ENCODE results near the gene GRAMD2B.

The GRAMD2B gene

GRCh38 chr5:126416266-126416925 lies 6.8 kb upstream of the GRAMD2B start:
- no peak overlapping the region for H3K4me2 ChIP-seq (ENCODE audit: low read length, poor library complexity, severe bottlenecking)
- H3K9ac ChIP-seq (ENCODE audit: low read length) = no peak overlapping the region
- H2AK5ac ChIP-seq (ENCODE audit: low read length, severe bottlenecking) = no peak overlapping the region
- no peak overlapping the region for H2BK12ac ChIP-seq (ENCODE audit: low read length in 2 of 2)
- H3K36me3 ChIP-seq (ENCODE audit: control insufficient read depth in 1 of 2, insufficient read depth in 2 of 2, low read depth in 1 of 2, low read length in 2 of 2) = no peaks in the 10 kb centered on the region
- DNase-seq = no peak
- H3K4me3 ChIP-seq (ENCODE audit: insufficient read depth in 1 of 2, low read depth in 1 of 2, low read length in 2 of 2) = no peak overlapping the region
- no peak overlapping the region for H4K8ac ChIP-seq (ENCODE audit: low read length)
- peaks cover 11% of the 10 kb centered on the region for H3K79me1 ChIP-seq (replicated peaks; ENCODE audit: low read length, poor library complexity, severe bottlenecking)
- no peak overlapping the region for H4K91ac ChIP-seq (ENCODE audit: low read length)
- no peaks in the 10 kb centered on the region for H3K9me3 ChIP-seq (ENCODE audit: control insufficient read depth, low read length)
- no peak overlapping the region for H3K27ac ChIP-seq (ENCODE audit: low read length, poor library complexity, severe bottlenecking)
- H3K27me3 ChIP-seq (ENCODE audit: control insufficient read depth in 1 of 2, insufficient read depth in 1 of 2, low read length in 2 of 2) = no peaks in the 10 kb centered on the region
- H2BK120ac ChIP-seq (ENCODE audit: low read depth, low read length) = no peak overlapping the region
- H2AFZ ChIP-seq (ENCODE audit: low read depth, low read length) = no peak overlapping the region
- H2BK15ac ChIP-seq (ENCODE audit: low read depth, poor library complexity, severe bottlenecking) = no peak overlapping the region
- no peak overlapping the region for H3K14ac ChIP-seq (ENCODE audit: low read length in 2 of 2)
- WGBS = 97% methylated on average over 3 of the region's 4 CpGs
- no peak overlapping the region for H3K18ac ChIP-seq (ENCODE audit: low read depth in 1 of 2, low read length in 2 of 2)
- H3K4ac ChIP-seq (ENCODE audit: low read depth in 1 of 2, low read length in 2 of 2) = no peak overlapping the region
- no peak overlapping the region for H3K23ac ChIP-seq (ENCODE audit: low read length in 2 of 2)
- H3K4me1 ChIP-seq (ENCODE audit: control insufficient read depth, insufficient read depth, low read depth, low read length) = peaks cover 2% of the 10 kb centered on the region
- no peak overlapping the region for H2BK5ac ChIP-seq (ENCODE audit: low read depth, low read length, poor library complexity, severe bottlenecking)

DNA sequence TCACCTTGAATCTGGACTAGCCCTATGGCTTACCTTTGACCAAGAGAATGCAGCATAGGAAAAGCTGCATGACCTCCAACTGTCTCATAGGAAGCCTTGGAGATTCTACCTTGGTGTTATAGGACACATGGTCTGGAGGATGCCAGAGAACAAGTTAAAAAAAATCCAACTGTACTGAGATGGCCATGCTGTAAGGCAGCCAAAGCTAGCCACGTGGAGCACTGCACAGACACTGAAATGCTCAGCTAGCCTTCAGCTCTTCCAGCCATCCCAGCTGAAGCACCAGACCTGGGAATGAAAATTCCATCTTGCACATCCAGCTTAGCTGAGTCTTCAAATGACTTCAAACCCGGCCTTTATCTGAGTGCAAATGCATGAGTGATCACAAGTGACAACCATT lies 6.0 kb upstream of the GRAMD2B start:
- Histone ChIP-seq H3K4me2 (ENCODE audit: low read length, poor library complexity, severe bottlenecking) (no peak overlapping the region), H3K14ac (ENCODE audit: low read length in 2 of 2) (no peak overlapping the region), H3K27me3 (ENCODE audit: control insufficient read depth in 1 of 2, insufficient read depth in 1 of 2, low read length in 2 of 2) (no peaks in the 10 kb centered on the region), H3K27ac (ENCODE audit: low read length, poor library complexity, severe bottlenecking) (no peak overlapping the region), H2BK120ac (ENCODE audit: low read depth, low read length) (no peak overlapping the region), H3K9me3 (ENCODE audit: control insufficient read depth, low read length) (no peaks in the 10 kb centered on the region), H2AFZ (ENCODE audit: low read depth, low read length) (no peak overlapping the region), H2BK12ac (ENCODE audit: low read length in 2 of 2) (no peak overlapping the region), H2BK15ac (ENCODE audit: low read depth, poor library complexity, severe bottlenecking) (no peak overlapping the region), H3K4me1 (ENCODE audit: control insufficient read depth, insufficient read depth, low read depth, low read length) (peaks cover 2% of the 10 kb centered on the region), H3K9ac (ENCODE audit: low read length) (no peak overlapping the region), H3K18ac (ENCODE audit: low read depth in 1 of 2, low read length in 2 of 2) (no peak overlapping the region), H2AK5ac (ENCODE audit: low read length, severe bottlenecking) (no peak overlapping the region), H4K8ac (ENCODE audit: low read length) (no peak overlapping the region), H3K79me1 (replicated peaks; ENCODE audit: low read length, poor library complexity, severe bottlenecking) (peaks cover 11% of the 10 kb centered on the region), H3K4me3 (ENCODE audit: insufficient read depth in 1 of 2, low read depth in 1 of 2, low read length in 2 of 2) (no peak overlapping the region), H3K36me3 (ENCODE audit: control insufficient read depth in 1 of 2, insufficient read depth in 2 of 2, low read depth in 1 of 2, low read length in 2 of 2) (no peaks in the 10 kb centered on the region), H3K4ac (ENCODE audit: low read depth in 1 of 2, low read length in 2 of 2) (no peak overlapping the region), H2BK5ac (ENCODE audit: low read depth, low read length, poor library complexity, severe bottlenecking) (no peak overlapping the region), H3K23ac (ENCODE audit: low read length in 2 of 2) (no peak overlapping the region), H4K91ac (ENCODE audit: low read length) (no peak overlapping the region)
- WGBS = 85% methylated on average over 2 of the region's 2 CpGs
- DNase-seq = no peak

DNA sequence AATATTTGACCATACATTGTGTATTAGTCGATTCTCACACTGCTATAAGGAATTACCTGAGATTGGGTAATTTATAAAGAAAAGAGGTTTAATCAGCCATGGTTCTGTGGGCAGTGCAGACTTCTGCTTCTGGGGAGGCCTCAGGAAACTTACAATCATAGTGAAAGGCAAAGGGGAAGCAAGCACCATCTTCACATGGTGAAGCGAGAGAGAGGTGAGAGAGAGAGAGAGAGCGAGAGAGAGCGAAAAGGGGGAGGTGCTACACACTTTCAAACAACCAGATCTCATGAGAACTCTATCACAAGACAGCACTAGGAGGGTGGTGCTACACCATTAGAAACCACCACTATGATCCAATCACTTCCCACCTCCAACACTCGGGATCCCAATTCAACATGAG lies 4.1 kb upstream of the GRAMD2B start:
- H3K27me3 ChIP-seq (ENCODE audit: control insufficient read depth in 1 of 2, insufficient read depth in 1 of 2, low read length in 2 of 2) = no peaks in the 10 kb centered on the region
- H3K14ac ChIP-seq (ENCODE audit: low read length in 2 of 2) = no peak overlapping the region
- no peak overlapping the region for H3K27ac ChIP-seq (ENCODE audit: low read length, poor library complexity, severe bottlenecking)
- no peak overlapping the region for H4K8ac ChIP-seq (ENCODE audit: low read length)
- no peak overlapping the region for H3K23ac ChIP-seq (ENCODE audit: low read length in 2 of 2)
- no peak overlapping the region for H2BK120ac ChIP-seq (ENCODE audit: low read depth, low read length)
- H3K9ac ChIP-seq (ENCODE audit: low read length) = no peak overlapping the region
- no peak for DNase-seq
- peaks cover 4% of the 10 kb centered on the region for H3K4me1 ChIP-seq (ENCODE audit: control insufficient read depth, insufficient read depth, low read depth, low read length)
- no peak overlapping the region for H3K4me2 ChIP-seq (ENCODE audit: low read length, poor library complexity, severe bottlenecking)
- 85% methylated on average over 3 of the region's 5 CpGs for WGBS
- H2BK15ac ChIP-seq (ENCODE audit: low read depth, poor library complexity, severe bottlenecking) = no peak overlapping the region
- H3K18ac ChIP-seq (ENCODE audit: low read depth in 1 of 2, low read length in 2 of 2) = no peak overlapping the region
- no peaks in the 10 kb centered on the region for H3K9me3 ChIP-seq (ENCODE audit: control insufficient read depth, low read length)
- no peak overlapping the region for H3K4me3 ChIP-seq (ENCODE audit: insufficient read depth in 1 of 2, low read depth in 1 of 2, low read length in 2 of 2)
- no peak overlapping the region for H2AK5ac ChIP-seq (ENCODE audit: low read length, severe bottlenecking)
- no peak overlapping the region for H2AFZ ChIP-seq (ENCODE audit: low read depth, low read length)
- peaks cover 8% of the 10 kb centered on the region for H3K79me1 ChIP-seq (replicated peaks; ENCODE audit: low read length, poor library complexity, severe bottlenecking)
- H2BK12ac ChIP-seq (ENCODE audit: low read length in 2 of 2) = no peak overlapping the region
- H3K36me3 ChIP-seq (ENCODE audit: control insufficient read depth in 1 of 2, insufficient read depth in 2 of 2, low read depth in 1 of 2, low read length in 2 of 2) = no peaks in the 10 kb centered on the region
- no peak overlapping the region for H3K4ac ChIP-seq (ENCODE audit: low read depth in 1 of 2, low read length in 2 of 2)
- no peak overlapping the region for H2BK5ac ChIP-seq (ENCODE audit: low read depth, low read length, poor library complexity, severe bottlenecking)
- no peak overlapping the region for H4K91ac ChIP-seq (ENCODE audit: low read length)

- Histone ChIP-seq H3K79me1 (replicated peaks; ENCODE audit: low read length, poor library complexity, severe bottlenecking) (peaks cover 7% of the 10 kb centered on the region), H3K27me3 (ENCODE audit: control insufficient read depth in 1 of 2, insufficient read depth in 1 of 2, low read length in 2 of 2) (no peaks in the 10 kb centered on the region), H3K18ac (ENCODE audit: low read depth in 1 of 2, low read length in 2 of 2) (no peak overlapping the region), H2BK12ac (ENCODE audit: low read length in 2 of 2) (no peak overlapping the region), H3K4me1 (ENCODE audit: control insufficient read depth, insufficient read depth, low read depth, low read length) (peaks cover 3% of the 10 kb centered on the region), H3K4me2 (ENCODE audit: low read length, poor library complexity, severe bottlenecking) (no peak overlapping the region), H3K4me3 (ENCODE audit: insufficient read depth in 1 of 2, low read depth in 1 of 2, low read length in 2 of 2) (no peak overlapping the region), H2AFZ (ENCODE audit: low read depth, low read length) (no peak overlapping the region), H2BK15ac (ENCODE audit: low read depth, poor library complexity, severe bottlenecking) (no peak overlapping the region), H3K36me3 (ENCODE audit: control insufficient read depth in 1 of 2, insufficient read depth in 2 of 2, low read depth in 1 of 2, low read length in 2 of 2) (peaks cover 6 to 21% of the 10 kb centered on the region in 2 experiments), H3K27ac (ENCODE audit: low read length, poor library complexity, severe bottlenecking) (no peak overlapping the region), H2BK5ac (ENCODE audit: low read depth, low read length, poor library complexity, severe bottlenecking) (no peak overlapping the region), H3K9me3 (ENCODE audit: control insufficient read depth, low read length) (no peaks in the 10 kb centered on the region), H3K14ac (ENCODE audit: low read length in 2 of 2) (no peak overlapping the region), H3K9ac (ENCODE audit: low read length) (no peak overlapping the region), H2BK120ac (ENCODE audit: low read depth, low read length) (no peak overlapping the region), H3K4ac (ENCODE audit: low read depth in 1 of 2, low read length in 2 of 2) (no peak overlapping the region), H2AK5ac (ENCODE audit: low read length, severe bottlenecking) (no peak overlapping the region), H4K91ac (ENCODE audit: low read length) (no peak overlapping the region), H3K23ac (ENCODE audit: low read length in 2 of 2) (no peak overlapping the region), H4K8ac (ENCODE audit: low read length) (no peak overlapping the region)
- DNase-seq = no peak
- no CpG with 5 or more reads among the region's 2 CpGs for WGBS
Observed at GRCh38 chr5:126428421-126428820, 5.2 kb downstream of the GRAMD2B start.
